ENCODE measurements around the gene DSG1.

DSG1 gene

DNA sequence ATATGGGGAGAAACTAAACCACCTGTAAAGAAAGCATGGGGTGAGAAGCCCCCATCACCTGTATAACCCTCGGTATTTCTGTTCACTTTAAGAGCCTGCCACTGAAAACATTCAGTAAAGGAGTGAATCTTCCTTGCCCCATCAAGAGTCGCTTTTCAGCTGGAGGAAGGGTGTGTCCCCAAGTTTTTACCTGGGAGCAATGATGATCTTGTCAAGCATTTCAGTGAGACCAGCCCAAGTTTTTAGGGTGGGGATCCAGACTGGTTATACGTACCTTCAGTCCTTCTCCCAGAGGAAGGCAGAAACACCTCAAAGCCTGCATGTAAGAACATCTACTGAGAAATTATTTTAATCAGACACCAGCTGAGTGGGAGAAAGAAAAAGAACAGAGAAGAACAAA is at the start of gene DSG1:
TSS of gene DSG1 (plus strand) at position 301 of the 400 bp plus-strand sequence. CDS start 141 bp downstream, outside the sequence.
- no peaks in the 10 kb centered on the region for H3F3A ChIP-seq (ENCODE audit: insufficient read depth)
- H3K4me2 ChIP-seq (ENCODE audit: low read depth, low read length, poor library complexity, severe bottlenecking) = no peak within 1 kb of the TSS
- TF ChIP-seq, protein P1, sequence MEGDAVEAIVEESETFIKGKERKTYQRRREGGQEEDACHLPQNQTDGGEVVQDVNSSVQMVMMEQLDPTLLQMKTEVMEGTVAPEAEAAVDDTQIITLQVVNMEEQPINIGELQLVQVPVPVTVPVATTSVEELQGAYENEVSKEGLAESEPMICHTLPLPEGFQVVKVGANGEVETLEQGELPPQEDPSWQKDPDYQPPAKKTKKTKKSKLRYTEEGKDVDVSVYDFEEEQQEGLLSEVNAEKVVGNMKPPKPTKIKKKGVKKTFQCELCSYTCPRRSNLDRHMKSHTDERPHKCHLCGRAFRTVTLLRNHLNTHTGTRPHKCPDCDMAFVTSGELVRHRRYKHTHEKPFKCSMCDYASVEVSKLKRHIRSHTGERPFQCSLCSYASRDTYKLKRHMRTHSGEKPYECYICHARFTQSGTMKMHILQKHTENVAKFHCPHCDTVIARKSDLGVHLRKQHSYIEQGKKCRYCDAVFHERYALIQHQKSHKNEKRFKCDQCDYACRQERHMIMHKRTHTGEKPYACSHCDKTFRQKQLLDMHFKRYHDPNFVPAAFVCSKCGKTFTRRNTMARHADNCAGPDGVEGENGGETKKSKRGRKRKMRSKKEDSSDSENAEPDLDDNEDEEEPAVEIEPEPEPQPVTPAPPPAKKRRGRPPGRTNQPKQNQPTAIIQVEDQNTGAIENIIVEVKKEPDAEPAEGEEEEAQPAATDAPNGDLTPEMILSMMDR (IDR thresholded peaks at IDR 0.05; ENCODE audit: insufficient read depth, low read length, poor library complexity, severe bottlenecking) = no peak
- TF ChIP-seq EZH2phosphoT487 (conservative IDR thresholded peaks at IDR 0.05; ENCODE audit: low read length) = no peak
- no peaks in the 10 kb centered on the region for H3K9me3 ChIP-seq (ENCODE audit: insufficient read depth, low read length)
- H3K9ac ChIP-seq (ENCODE audit: low read length) = no peak within 1 kb of the TSS
- no peaks in the 10 kb centered on the region for H3K27me3 ChIP-seq (ENCODE audit: low read length)
- H2AFZ ChIP-seq (ENCODE audit: low read depth, low read length, severe bottlenecking) = no peak within 1 kb of the TSS
- no peaks in the 10 kb centered on the region for H3K9me2 ChIP-seq (replicated peaks; ENCODE audit: insufficient read depth, low read length)
- no peaks in the 10 kb centered on the region for H3K79me2 ChIP-seq (ENCODE audit: insufficient read depth, low read length)
- no peak within 1 kb of the TSS for H3K4me3 ChIP-seq (ENCODE audit: insufficient read depth, low read length, poor library complexity, severe bottlenecking)
- H3K27ac ChIP-seq (ENCODE audit: low read depth, low read length) = no peak within 1 kb of the TSS
- no peaks in the 10 kb centered on the region for H4K20me1 ChIP-seq (ENCODE audit: low read depth, low read length)
- H3K36me3 ChIP-seq (ENCODE audit: low read length) = no peaks in the 10 kb centered on the region

DNA sequence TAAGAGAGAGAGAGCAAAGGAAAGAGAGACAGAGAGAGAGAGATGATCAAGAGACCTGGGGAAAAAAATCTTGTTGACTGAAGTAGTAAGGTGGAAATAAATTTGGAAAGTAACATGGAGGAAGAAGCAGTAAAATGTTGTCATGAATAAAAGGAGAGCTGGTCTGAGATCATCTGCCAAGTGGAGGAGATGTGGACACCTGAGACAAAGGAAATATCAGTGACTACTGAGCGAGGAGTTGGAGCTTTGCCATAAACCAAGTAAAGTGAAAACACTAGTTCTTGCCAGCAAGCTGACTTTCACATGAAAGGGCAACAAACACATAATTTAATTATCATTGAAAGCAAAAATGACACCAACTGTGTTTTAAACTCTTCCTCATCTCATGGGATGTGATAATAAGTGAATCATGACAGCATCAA is 49.0 kb upstream of the DSG1 start:
- Histone ChIP-seq H3K9me3 (ENCODE audit: insufficient read depth, low read length) (no peaks in the 10 kb centered on the region), H3K79me2 (ENCODE audit: insufficient read depth, low read length) (no peaks in the 10 kb centered on the region), H2AFZ (ENCODE audit: low read depth, low read length, severe bottlenecking) (no peak overlapping the region), H3K27me3 (ENCODE audit: low read length) (no peaks in the 10 kb centered on the region), H3K4me2 (ENCODE audit: low read depth, low read length, poor library complexity, severe bottlenecking) (no peak overlapping the region), H3F3A (ENCODE audit: insufficient read depth) (no peaks in the 10 kb centered on the region), H3K4me3 (ENCODE audit: insufficient read depth, low read length, poor library complexity, severe bottlenecking) (no peak overlapping the region), H4K20me1 (ENCODE audit: low read depth, low read length) (no peaks in the 10 kb centered on the region; the same call in 1 of the 2 replicates), H3K27ac (ENCODE audit: low read depth, low read length) (no peak overlapping the region), H3K9ac (ENCODE audit: low read length) (no peak overlapping the region), H3K36me3 (ENCODE audit: low read length) (no peaks in the 10 kb centered on the region), H3K9me2 (replicated peaks; ENCODE audit: insufficient read depth, low read length) (no peaks in the 10 kb centered on the region)
- TF ChIP-seq, protein P1 (IDR thresholded peaks at IDR 0.05; ENCODE audit: insufficient read depth, low read length, poor library complexity, severe bottlenecking) = no peak
- no peak for TF ChIP-seq EZH2phosphoT487 (conservative IDR thresholded peaks at IDR 0.05; ENCODE audit: low read length)

- no peaks in the 10 kb centered on the region for H3K9me2 ChIP-seq (replicated peaks; ENCODE audit: insufficient read depth, low read length)
- TF ChIP-seq, protein P1 (IDR thresholded peaks at IDR 0.05; ENCODE audit: insufficient read depth, low read length, poor library complexity, severe bottlenecking) = no peak
- TF ChIP-seq EZH2phosphoT487 (conservative IDR thresholded peaks at IDR 0.05; ENCODE audit: low read length) = no peak
- H3K4me2 ChIP-seq (ENCODE audit: low read depth, low read length, poor library complexity, severe bottlenecking) = no peak overlapping the region
- no peak overlapping the region for H2AFZ ChIP-seq (ENCODE audit: low read depth, low read length, severe bottlenecking)
- no peaks in the 10 kb centered on the region for H3K36me3 ChIP-seq (ENCODE audit: low read length)
- H3K79me2 ChIP-seq (ENCODE audit: insufficient read depth, low read length) = no peaks in the 10 kb centered on the region
- H3K9ac ChIP-seq (ENCODE audit: low read length) = no peak overlapping the region
- H3F3A ChIP-seq (ENCODE audit: insufficient read depth) = no peaks in the 10 kb centered on the region
- H4K20me1 ChIP-seq (ENCODE audit: low read depth, low read length) = no peaks in the 10 kb centered on the region; the same call in 1 of the 2 replicates
- no peak overlapping the region for H3K27ac ChIP-seq (ENCODE audit: low read depth, low read length)
- no peaks in the 10 kb centered on the region for H3K27me3 ChIP-seq (ENCODE audit: low read length)
- no peak overlapping the region for H3K4me3 ChIP-seq (ENCODE audit: insufficient read depth, low read length, poor library complexity, severe bottlenecking)
- H3K9me3 ChIP-seq (ENCODE audit: insufficient read depth, low read length) = no peaks in the 10 kb centered on the region
These were observed 48.4 kb upstream of the DSG1 start for GRCh38 chr18:31269566-31269965.

Measured in SU-DHL-6 (cell line).